ENCODE data around the gene SP2.

Gene SP2

GRCh38 chr17:47895856-47896671 lies at the start of gene SP2:
TSS of gene SP2 (plus strand) at chr17:47896236. CDS start at chr17:47896287, 51 bp downstream.
- Mint-ChIP-seq H3K27me3 (no peaks in the 10 kb centered on the region), H3K27ac (peak within 1 kb of the TSS; percentile 97 to 100), H3K4me3 (peak within 1 kb of the TSS; percentile 88 to 95), H3K4me1 (peaks cover 60% of the 10 kb centered on the region), H3K9me3 (no peaks in the 10 kb centered on the region)
- DNase-seq: peak; percentile 100
- peak; percentile 94 for ATAC-seq

- no peak overlapping the region for H3K4me3 Mint-ChIP-seq
- ATAC-seq (no peak), DNase-seq (no peak)
- H3K4me1 Mint-ChIP-seq: peaks cover 53% of the 10 kb centered on the region
- no peaks in the 10 kb centered on the region for H3K9me3 Mint-ChIP-seq
- H3K27ac Mint-ChIP-seq: no peak overlapping the region
- H3K27me3 Mint-ChIP-seq: peaks cover 79% of the 10 kb centered on the region
Observed at GRCh38 chr17:47846716-47847340, 49.2 kb upstream of the SP2 start.

DNA sequence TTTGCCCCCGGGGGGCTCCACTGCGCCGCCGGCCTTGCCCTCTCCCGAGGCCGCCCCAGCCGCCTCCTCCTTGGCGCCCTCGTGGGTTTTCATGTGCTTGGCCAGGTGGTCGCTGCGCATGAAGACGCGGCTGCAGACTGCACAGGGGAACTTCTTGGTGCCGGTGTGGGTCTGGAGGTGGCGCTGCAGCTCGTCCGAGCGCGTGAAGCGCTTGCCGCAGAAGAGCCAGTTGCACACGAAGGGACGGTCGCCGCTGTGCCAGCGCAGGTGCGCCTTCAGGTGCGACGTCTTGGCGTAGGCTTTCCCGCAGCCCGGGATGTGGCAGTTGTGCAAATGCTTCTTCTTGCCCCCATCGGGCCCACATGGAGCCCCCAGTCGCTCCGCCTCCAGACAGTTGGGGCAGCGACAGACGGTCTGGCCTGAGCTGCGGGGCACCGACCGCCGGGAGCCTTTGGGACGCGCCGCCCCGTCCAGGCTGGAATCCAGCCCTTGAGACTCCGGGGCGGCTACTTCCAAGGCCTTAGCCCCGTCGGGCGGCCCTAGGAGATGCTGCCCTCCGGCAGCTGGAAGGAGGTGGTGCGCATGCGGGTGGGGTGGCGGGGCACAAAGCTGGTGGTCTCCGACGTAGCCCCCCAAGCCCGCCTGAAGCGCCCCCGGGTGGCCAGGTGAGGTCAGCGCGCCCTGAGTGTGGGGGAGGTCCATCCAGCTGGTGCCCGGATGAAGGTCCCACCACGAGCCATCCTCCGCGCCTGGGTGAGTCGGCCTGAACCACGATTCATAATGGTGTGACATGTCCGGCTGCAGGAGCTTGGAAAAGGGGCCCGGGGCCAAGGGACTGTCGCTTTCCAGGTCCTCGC lies 48.5 kb upstream of the SP2 start:
- Mint-ChIP-seq H3K27ac (no peak overlapping the region), H3K4me1 (peaks cover 53% of the 10 kb centered on the region), H3K4me3 (no peak overlapping the region), H3K27me3 (peaks cover 86% of the 10 kb centered on the region), H3K9me3 (no peaks in the 10 kb centered on the region)
- no peak for DNase-seq
- no peak for ATAC-seq

DNA sequence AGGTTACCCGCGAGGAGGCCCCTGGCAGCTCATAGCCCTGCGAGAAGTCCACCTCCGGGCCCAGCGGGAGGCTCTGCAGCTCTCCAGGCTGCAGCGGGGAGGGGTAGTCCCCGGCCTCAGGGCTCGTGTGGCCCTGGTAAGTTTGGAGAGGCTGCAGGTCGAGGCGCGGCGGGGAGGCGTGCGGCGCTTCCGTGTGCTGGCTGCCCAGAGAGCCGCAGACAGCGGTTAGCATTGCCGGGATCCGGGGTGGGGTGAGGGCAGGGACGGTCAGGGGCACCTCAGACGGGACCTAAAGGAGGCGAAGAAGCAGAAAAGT lies 47.9 kb upstream of the SP2 start:
- DNase-seq: no peak
- H3K27me3 Mint-ChIP-seq: peaks cover 92% of the 10 kb centered on the region
- peaks cover 49% of the 10 kb centered on the region for H3K4me1 Mint-ChIP-seq
- H3K9me3 Mint-ChIP-seq: no peaks in the 10 kb centered on the region
- H3K4me3 Mint-ChIP-seq: no peak overlapping the region
- ATAC-seq: no peak
- H3K27ac Mint-ChIP-seq: no peak overlapping the region

- DNase-seq (no peak), ATAC-seq (no peak)
- no peak overlapping the region for H3K27ac Mint-ChIP-seq
- H3K27me3 Mint-ChIP-seq: peaks cover 98% of the 10 kb centered on the region
- H3K4me3 Mint-ChIP-seq: peak overlapping the region; percentile 69 to 80
- no peaks in the 10 kb centered on the region for H3K9me3 Mint-ChIP-seq
- H3K4me1 Mint-ChIP-seq: peaks cover 55% of the 10 kb centered on the region
Observed at GRCh38 chr17:47850373-47850691, 45.7 kb upstream of the SP2 start.

GRCh38 chr17:47850692-47851573 lies 45.1 kb upstream of the SP2 start, which contains the start of gene SP6:
TSS of gene SP6 (minus strand) at chr17:47851163. CDS start at chr17:47848429, 2,734 bp downstream.
- Mint-ChIP-seq H3K4me3 (peak within 1 kb of the TSS; percentile 70 to 80), H3K27ac (no peak within 1 kb of the TSS), H3K9me3 (no peaks in the 10 kb centered on the region), H3K27me3 (peaks cover 98% of the 10 kb centered on the region), H3K4me1 (peaks cover 55% of the 10 kb centered on the region)
- peak; percentile 66 to 69 for DNase-seq
- peak; percentile 89 for ATAC-seq

DNA sequence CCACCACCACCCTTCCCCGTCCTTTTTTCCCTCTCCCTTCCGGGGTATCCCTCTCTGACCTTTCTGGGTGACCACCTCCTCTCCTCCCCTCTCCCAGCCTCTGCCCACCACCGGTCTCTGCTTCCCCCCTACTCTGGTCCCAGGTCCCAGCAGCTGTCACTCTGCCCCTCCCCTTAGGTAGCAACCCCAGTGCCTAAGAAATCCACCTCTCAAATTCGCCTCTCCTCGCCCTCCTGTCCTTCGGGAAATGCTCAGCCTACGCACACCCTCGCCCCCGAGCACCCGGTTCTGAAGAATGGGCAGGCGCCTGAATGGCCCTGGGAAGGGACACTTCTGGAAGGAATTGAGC lies 44.3 kb upstream of the SP2 start:
- peak; percentile 19 for ATAC-seq
- no peaks in the 10 kb centered on the region for H3K9me3 Mint-ChIP-seq
- H3K27me3 Mint-ChIP-seq: peaks cover 98% of the 10 kb centered on the region
- DNase-seq: no peak
- no peak overlapping the region for H3K27ac Mint-ChIP-seq
- H3K4me1 Mint-ChIP-seq: peaks cover 53% of the 10 kb centered on the region
- peak overlapping the region; percentile 70 to 76 for H3K4me3 Mint-ChIP-seq

DNA sequence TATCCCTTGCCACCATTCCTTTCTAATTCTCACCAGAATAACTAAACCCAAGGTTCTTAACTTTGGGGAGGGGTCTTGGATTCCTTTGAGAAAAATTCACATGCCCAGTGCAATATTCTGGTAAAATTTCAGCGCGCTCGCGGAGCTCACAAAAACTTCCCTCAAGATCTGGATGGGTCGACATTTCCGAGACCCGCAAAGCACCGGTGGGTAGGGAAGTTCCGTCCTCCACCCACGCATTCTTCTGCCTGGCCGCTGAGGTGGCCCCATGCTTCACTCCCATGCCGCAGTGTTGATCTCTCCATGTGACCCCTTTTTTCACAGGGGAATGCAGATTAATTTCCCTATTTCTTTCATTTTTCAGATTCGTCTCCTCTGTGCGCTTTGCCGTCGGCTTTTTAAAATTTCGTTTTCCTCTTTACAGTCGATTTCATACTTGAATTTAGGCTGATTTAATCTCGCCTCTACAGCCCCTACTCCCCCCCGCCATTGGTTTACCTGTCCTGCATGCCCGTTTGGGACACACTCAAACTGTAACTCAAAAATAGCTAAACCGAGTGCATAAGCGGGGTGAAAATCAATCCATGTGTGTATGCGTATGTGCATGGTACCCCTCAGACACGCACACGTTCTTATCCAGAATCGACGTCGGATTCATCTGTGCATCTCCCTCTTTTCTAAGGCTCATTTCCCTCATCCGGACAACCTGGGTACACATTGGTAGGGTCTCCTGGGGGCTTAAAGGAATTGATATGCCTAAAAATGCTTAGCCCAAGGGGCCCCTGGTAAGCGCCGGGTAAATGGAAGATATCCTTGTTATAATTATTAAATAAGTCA lies 43.7 kb upstream of the SP2 start:
- Mint-ChIP-seq H3K4me1 (peaks cover 47% of the 10 kb centered on the region), H3K27ac (no peak overlapping the region), H3K9me3 (no peaks in the 10 kb centered on the region), H3K27me3 (peaks cover 96% of the 10 kb centered on the region), H3K4me3 (peak overlapping the region; percentile 70 to 76)
- no peak for ATAC-seq
- DNase-seq: no peak

DNA sequence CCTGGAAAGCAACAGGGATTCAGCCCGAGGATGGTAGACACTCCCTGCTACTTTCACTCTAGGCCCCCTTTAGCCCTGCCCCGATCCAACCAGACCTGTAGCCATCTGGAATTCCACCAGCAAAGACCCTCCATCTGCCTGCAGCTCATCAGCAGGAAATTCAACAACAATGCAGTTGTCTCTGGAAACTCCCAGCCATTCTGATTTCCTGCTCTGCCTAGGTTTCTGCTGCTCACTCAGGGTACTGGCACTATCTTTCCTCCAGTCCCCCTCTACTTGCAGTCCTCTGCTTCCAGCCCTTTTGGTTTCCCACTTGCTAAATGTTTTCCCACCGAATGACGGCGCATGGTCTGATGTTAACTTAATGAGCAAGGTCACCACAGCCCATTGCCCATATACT lies 42.4 kb upstream of the SP2 start:
- Mint-ChIP-seq H3K4me3 (no peak overlapping the region), H3K27ac (no peak overlapping the region), H3K27me3 (peaks cover 83% of the 10 kb centered on the region), H3K4me1 (peaks cover 44% of the 10 kb centered on the region), H3K9me3 (no peaks in the 10 kb centered on the region)
- DNase-seq (no peak), ATAC-seq (no peak)

DNA sequence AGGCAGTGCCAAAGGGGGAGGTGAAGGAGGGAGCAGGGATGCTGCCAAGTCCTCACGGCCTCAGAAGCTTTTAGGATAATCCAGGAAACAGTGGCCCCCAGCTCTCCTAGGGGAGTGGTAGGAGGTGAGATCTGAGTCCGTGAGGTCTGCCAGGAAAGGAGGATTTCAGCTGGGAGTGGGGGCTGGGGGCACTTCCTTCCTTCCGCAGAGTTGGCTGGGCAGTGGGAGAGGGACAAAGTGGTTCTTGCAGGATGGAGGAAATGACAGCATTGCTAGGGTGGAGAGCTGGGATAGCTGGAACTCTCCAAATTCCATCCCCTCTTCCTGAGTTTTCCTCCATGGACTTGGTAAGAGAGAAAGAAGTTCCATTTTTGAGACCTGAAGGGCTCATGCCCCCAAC lies 40.3 kb upstream of the SP2 start:
- H3K27me3 Mint-ChIP-seq: peaks cover 79% of the 10 kb centered on the region
- no peaks in the 10 kb centered on the region for H3K9me3 Mint-ChIP-seq
- DNase-seq: no peak
- ATAC-seq: no peak
- peaks cover 26% of the 10 kb centered on the region for H3K4me1 Mint-ChIP-seq
- H3K4me3 Mint-ChIP-seq: no peak overlapping the region
- peak overlapping the region in 1 of 2 donors; percentile 22 for H3K27ac Mint-ChIP-seq

DNA sequence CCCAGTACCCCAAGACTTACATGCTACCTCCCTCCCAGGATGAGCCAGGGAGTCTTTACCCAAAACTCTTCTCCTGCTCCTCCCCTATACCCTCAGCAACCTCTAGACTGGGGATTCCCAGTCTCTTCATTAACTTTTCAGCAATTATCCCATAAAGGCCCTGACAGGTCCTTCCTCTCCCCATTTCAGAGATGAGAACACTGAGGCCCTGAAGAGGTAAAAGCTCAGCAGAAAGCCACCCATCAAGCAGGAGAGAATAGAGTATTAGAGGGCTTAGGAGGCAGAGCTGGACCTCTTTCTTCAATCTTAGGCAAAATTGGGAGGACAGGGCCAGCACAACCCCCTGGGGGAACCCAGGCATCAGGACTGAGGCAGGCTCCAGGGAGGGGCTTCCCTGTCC lies 39.2 kb upstream of the SP2 start:
- Mint-ChIP-seq H3K4me1 (peaks cover 19% of the 10 kb centered on the region), H3K9me3 (no peaks in the 10 kb centered on the region), H3K27me3 (peaks cover 70% of the 10 kb centered on the region), H3K27ac (no peak overlapping the region), H3K4me3 (no peak overlapping the region)
- ATAC-seq: no peak
- no peak for DNase-seq

- ATAC-seq (no peak), DNase-seq (no peak)
- no peak overlapping the region for H3K27ac Mint-ChIP-seq
- H3K9me3 Mint-ChIP-seq: no peaks in the 10 kb centered on the region
- peaks cover 61% of the 10 kb centered on the region for H3K27me3 Mint-ChIP-seq
- peaks cover 10% of the 10 kb centered on the region for H3K4me1 Mint-ChIP-seq
- H3K4me3 Mint-ChIP-seq: no peak overlapping the region
Observed at GRCh38 chr17:47857551-47858455, 38.2 kb upstream of the SP2 start.

DNA sequence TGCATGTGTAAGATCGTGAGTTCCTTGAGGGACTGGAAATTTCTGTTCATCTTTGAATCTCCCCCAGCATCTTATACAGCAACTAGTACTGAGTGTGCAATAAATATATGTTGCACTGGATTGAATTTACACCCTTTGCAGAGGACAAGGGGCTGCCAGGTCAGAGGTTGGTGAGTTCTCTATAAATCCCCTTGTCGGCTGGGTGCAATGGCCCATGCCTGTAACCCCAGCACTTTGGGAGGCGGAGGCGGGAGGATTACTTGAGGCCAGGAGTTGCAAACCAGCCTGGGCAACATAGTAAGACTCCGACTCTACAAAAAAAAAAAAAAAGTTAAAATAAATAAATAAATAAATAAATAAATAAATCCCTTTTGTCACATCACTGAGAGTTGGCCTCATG lies 35.6 kb upstream of the SP2 start:
- H3K4me1 Mint-ChIP-seq: peaks cover 10% of the 10 kb centered on the region
- H3K9me3 Mint-ChIP-seq: no peaks in the 10 kb centered on the region
- H3K27ac Mint-ChIP-seq: no peak overlapping the region
- DNase-seq (no peak), ATAC-seq (no peak)
- no peak overlapping the region for H3K4me3 Mint-ChIP-seq
- H3K27me3 Mint-ChIP-seq: peaks cover 35% of the 10 kb centered on the region
